ENCODE data around the gene LRRK1.

The LRRK1 gene

GRCh38 chr15:101044625-101045235 lies 125.6 kb downstream of the LRRK1 start:
- TF ChIP-seq TEAD4 (IDR thresholded peaks at IDR 0.05) (no peak), MAX (IDR thresholded peaks at IDR 0.05) (no peak)

DNA sequence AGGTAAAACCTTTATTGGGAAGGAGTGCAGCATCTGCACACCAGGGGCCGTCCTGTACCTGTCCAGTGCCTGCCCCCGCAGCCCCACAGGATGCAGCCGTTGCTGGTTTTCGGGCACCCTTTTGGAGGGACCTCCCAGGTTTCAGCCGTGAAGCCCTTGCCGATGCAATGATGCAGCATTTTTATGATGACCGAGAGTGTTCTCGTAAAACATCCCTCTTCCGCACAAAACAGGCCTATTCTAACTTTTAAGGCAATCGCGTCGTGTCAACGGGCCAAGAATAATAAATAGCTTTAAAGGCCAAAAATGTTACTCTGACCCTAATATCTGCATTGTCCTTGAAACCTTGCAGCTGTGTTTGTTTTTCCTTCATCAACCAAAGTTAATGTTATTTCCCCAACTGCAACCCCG lies 126.1 kb downstream of the LRRK1 start:
- TF ChIP-seq TAF1 (IDR thresholded peaks at IDR 0.05; ENCODE audit: low read depth), result no peak
- no peak for TF ChIP-seq CREB1 (IDR thresholded peaks at IDR 0.05; ENCODE audit: low read depth)
- no peak for TF ChIP-seq TCF12 (IDR thresholded peaks at IDR 0.05; ENCODE audit: low read depth)
- TF ChIP-seq NFIC (IDR thresholded peaks at IDR 0.05), result no peak
- no peak for TF ChIP-seq EP300 (IDR thresholded peaks at IDR 0.05; ENCODE audit: borderline replicate concordance)
- TF ChIP-seq ZBTB7A (IDR thresholded peaks at IDR 0.05; ENCODE audit: low read depth), result no peak
- TF ChIP-seq EGR1 (IDR thresholded peaks at IDR 0.05), result no peak
- TF ChIP-seq REST (IDR thresholded peaks at IDR 0.05; ENCODE audit: low read depth), result no peak
- no peak for TF ChIP-seq RAD21 (IDR thresholded peaks at IDR 0.05; ENCODE audit: low read depth)
- no peak for TF ChIP-seq FOXM1 (IDR thresholded peaks at IDR 0.05; ENCODE audit: borderline replicate concordance, low read depth)

DNA sequence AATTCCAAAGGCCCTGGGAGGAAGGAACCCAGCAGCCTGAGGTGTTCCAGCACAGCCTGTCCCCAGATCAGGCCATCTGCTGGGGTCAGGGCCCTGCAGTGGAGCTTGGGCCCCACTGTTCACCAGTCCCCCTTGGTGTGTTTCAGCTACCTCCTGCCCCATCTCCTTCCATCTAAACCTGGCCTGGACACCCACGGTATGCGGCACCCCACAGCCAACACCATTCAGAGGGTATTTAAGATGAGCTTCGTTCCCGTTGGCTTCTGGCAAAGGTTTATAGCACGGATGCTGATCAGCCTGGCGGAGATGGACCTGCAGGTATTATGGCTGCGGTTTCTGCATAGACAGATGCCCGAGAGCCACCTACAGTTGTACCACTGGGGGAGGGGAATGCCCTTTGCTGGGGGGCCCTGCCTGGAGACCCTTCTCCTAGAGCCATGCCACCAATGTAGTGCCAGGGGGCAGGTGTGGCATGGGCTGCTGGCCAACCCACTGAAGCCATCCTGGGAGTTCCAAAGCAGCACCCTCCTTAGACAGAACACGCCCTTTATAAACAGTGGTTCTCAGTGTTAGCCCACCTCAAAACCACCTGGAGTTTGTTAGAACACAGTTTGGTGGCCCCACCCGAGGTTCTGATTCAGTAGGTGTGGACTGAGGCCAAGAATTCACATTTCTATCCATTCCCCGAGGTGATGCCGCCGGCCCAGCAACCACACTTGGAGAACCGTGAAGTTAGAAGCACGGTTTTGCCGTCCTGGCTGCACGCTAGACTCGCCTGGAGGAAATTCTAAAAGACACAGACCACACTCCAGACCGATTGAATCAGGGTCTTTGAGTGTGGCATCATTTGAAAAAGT lies 126.9 kb downstream of the LRRK1 start:
- no peak for TF ChIP-seq MAX (IDR thresholded peaks at IDR 0.05)
- no peak for TF ChIP-seq RAD21 (IDR thresholded peaks at IDR 0.05; ENCODE audit: low read depth)
- no peak for TF ChIP-seq EP300 (IDR thresholded peaks at IDR 0.05; ENCODE audit: borderline replicate concordance)
- no peak for TF ChIP-seq TCF12 (IDR thresholded peaks at IDR 0.05; ENCODE audit: low read depth)
- TF ChIP-seq, protein P1, sequence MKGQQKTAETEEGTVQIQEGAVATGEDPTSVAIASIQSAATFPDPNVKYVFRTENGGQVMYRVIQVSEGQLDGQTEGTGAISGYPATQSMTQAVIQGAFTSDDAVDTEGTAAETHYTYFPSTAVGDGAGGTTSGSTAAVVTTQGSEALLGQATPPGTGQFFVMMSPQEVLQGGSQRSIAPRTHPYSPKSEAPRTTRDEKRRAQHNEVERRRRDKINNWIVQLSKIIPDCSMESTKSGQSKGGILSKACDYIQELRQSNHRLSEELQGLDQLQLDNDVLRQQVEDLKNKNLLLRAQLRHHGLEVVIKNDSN (IDR thresholded peaks at IDR 0.05), result no peak
- TF ChIP-seq FOXM1 (IDR thresholded peaks at IDR 0.05; ENCODE audit: borderline replicate concordance, low read depth), result no peak
- TF ChIP-seq YY1 (IDR thresholded peaks at IDR 0.05; ENCODE audit: low read depth), result no peak
- TF ChIP-seq CEBPB (IDR thresholded peaks at IDR 0.05), result no peak
- no peak for TF ChIP-seq ZBTB7A (IDR thresholded peaks at IDR 0.05; ENCODE audit: low read depth)
- TF ChIP-seq NFIC (IDR thresholded peaks at IDR 0.05), result no peak
- TF ChIP-seq TEAD4 (IDR thresholded peaks at IDR 0.05), result no peak
- TF ChIP-seq REST (IDR thresholded peaks at IDR 0.05; ENCODE audit: low read depth), result no peak
- no peak for TF ChIP-seq TAF1 (IDR thresholded peaks at IDR 0.05; ENCODE audit: low read depth)
- TF ChIP-seq EGR1 (IDR thresholded peaks at IDR 0.05), result no peak
- no peak for TF ChIP-seq CREB1 (IDR thresholded peaks at IDR 0.05; ENCODE audit: low read depth)

DNA sequence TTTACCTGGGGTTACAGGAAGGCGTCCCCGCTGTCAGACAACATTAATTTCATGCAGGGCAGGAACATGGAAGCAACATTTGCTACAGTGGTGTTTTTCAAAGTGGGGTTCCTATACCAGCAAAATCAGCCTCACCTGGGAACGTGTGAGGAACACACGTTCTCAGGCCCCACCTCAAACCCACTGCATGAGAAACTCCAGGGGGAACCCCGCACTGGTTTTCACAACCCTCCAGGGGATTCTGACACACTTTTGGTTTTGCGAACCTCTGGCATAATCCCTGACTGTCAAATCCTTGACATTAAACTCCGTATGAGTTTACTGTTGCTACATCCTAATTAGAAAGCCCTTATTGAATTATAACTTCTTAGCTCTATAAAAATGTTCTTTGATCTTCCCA lies 127.7 kb downstream of the LRRK1 start:
- no peak for TF ChIP-seq YY1 (IDR thresholded peaks at IDR 0.05; ENCODE audit: low read depth)
- no peak for TF ChIP-seq ZBTB7A (IDR thresholded peaks at IDR 0.05; ENCODE audit: low read depth)
- TF ChIP-seq RAD21 (IDR thresholded peaks at IDR 0.05; ENCODE audit: low read depth), result no peak

GRCh38 chr15:101047301-101047781 lies 128.2 kb downstream of the LRRK1 start:
- no peak for TF ChIP-seq ZBTB7A (IDR thresholded peaks at IDR 0.05; ENCODE audit: low read depth)

DNA sequence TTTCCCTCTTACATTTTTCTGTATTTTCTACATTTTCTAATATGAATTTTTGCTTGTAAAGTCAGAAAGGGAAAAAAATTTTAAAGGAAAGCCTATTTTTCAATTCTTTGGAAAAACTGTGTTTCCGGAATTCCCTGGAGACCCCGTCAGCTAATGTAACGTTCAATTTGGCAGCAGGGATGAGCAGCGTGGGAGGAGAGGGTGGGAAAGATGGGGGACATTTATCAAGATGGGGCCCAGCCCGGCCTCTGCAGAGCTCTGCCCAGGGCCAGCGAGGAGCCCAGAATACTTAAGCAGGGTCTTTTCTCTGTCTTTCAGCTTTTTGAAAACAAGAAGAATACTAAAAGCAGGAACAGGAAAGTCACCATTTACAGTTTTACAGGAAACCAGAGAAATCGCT lies 129.0 kb downstream of the LRRK1 start:
- no peak for TF ChIP-seq EGR1 (IDR thresholded peaks at IDR 0.05)
- no peak for TF ChIP-seq YY1 (IDR thresholded peaks at IDR 0.05; ENCODE audit: low read depth)
- TF ChIP-seq TCF12 (IDR thresholded peaks at IDR 0.05; ENCODE audit: low read depth), result no peak
- TF ChIP-seq EP300 (IDR thresholded peaks at IDR 0.05; ENCODE audit: borderline replicate concordance), result no peak
- TF ChIP-seq TEAD4 (IDR thresholded peaks at IDR 0.05), result no peak
- TF ChIP-seq CREB1 (IDR thresholded peaks at IDR 0.05; ENCODE audit: low read depth), result no peak
- TF ChIP-seq RAD21 (IDR thresholded peaks at IDR 0.05; ENCODE audit: low read depth), result no peak
- TF ChIP-seq MAX (IDR thresholded peaks at IDR 0.05), result no peak
